K562 (cell line): ENCODE results near the gene YAF2. TPM values are rescaled to one million over a fixed set of nuclear protein-coding genes. Genes with fewer than 3 reads are reported as not detected.

Source experiments
- ATAC-seq: fragments of 200-7000 bp; cut with Tn5 transposase; 3 replicates; pipeline ENCODE4 v1.9.1; 2020; ENCODE audit warnings: moderate library complexity
- BruUV-seq: library from RNA; stranded (reverse); fragments of 400-500 nt; replicated peaks from 2 replicates; lab custom pipeline; 2021; lab: Mats Ljungman, UMichigan
- CTCF ChIA-PET: fragments of 300-600 bp; formaldehyde crosslinking; extraction: SDS; loops from one replicate; lab custom pipeline; 2021; ENCODE audit warnings: low intra/inter-chr PET ratio; lab: Yijun Ruan, JAX
- POLR2A ChIA-PET: fragments of 300-600, 350-650 bp; sonication (Branson Sonifier 250); formaldehyde crosslinking; extraction: SDS; loops from one replicate; lab custom pipeline; 2021; ENCODE audit warnings: antibody characterized with exemption, inconsistent platforms; lab: Yijun Ruan, JAX
- DNase-seq, 4 experiments: peaks; one replicate each; pipeline versions ENCODE4 v3.0.0 to v3.0.0-alpha.2; 2011 to 2018; ENCODE audit warnings: low spot score in 3 of 4, mixed read lengths in 3 of 4; ENCODE audit errors: extremely low read depth in 1 of 4
- FAIRE-seq: peaks from 2 replicates; lab custom pipeline; 2011; peaks lifted over from hg19 to GRCh38; lab: Jason Lieb, UNC
- H2AFZ ChIP-seq: 2 replicates; pipeline ENCODE4 v1.6.0; 2011; ENCODE audit warnings: low read depth, low read length, control low read depth, inconsistent platforms
- H3K27ac ChIP-seq: fragments of 200-600 bp; 3 replicates; pipeline ENCODE4 v1.8.0; 2011; ENCODE audit warnings: low read depth, mild to moderate bottlenecking, control low read depth, inconsistent platforms, low read length, moderate library complexity, mixed read lengths; ENCODE audit errors: extremely low read depth
- H3K27me3 ChIP-seq, 2 experiments: fragments of 300-600 bp in 1 of 2; 2 replicates in 1 of 2; 3 replicates in 1 of 2; pipeline versions ENCODE4 v1.6.0 to v1.8.0; 2011; ENCODE audit warnings: inconsistent platforms in 2 of 2, low read length in 2 of 2, mild to moderate bottlenecking in 1 of 2, mixed read lengths in 1 of 2, moderate library complexity in 1 of 2; ENCODE audit not compliant: control insufficient read depth in 2 of 2, insufficient read depth in 2 of 2
- H3K36me3 ChIP-seq: fragments of 300-600 bp; 3 replicates; pipeline ENCODE4 v1.8.0; 2011; ENCODE audit warnings: mild to moderate bottlenecking, low read length, inconsistent platforms; ENCODE audit not compliant: control insufficient read depth, insufficient read depth
- H3K4me1 ChIP-seq, 2 experiments: fragments of 200-600 bp in 1 of 2; replicated peaks in 1 of 2; 2 replicates in 1 of 2; 3 replicates in 1 of 2; pipeline versions ENCODE4 v1.5.1 to v1.8.0; 2011; ENCODE audit warnings: inconsistent platforms in 2 of 2, low read length in 2 of 2, mild to moderate bottlenecking in 1 of 2, mixed read lengths in 1 of 2, moderate library complexity in 1 of 2; ENCODE audit not compliant: control insufficient read depth in 2 of 2, insufficient read depth in 2 of 2
- H3K4me2 ChIP-seq: 2 replicates; pipeline ENCODE4 v1.6.1; 2011; ENCODE audit warnings: low read length, control low read depth, inconsistent platforms, mixed read lengths; ENCODE audit not compliant: insufficient read depth
- H3K4me3 ChIP-seq: fragments of 200-600 bp; sonication (generic), shearing (Covaris generic); 2 replicates; pipeline ENCODE4 v1.5.1; 2016; ENCODE audit warnings: control low read depth, inconsistent platforms
- H3K79me2 ChIP-seq: fragments of 200-600 bp; 3 replicates; pipeline ENCODE4 v1.8.0; 2011; ENCODE audit warnings: low read length, inconsistent platforms; ENCODE audit not compliant: control insufficient read depth, insufficient read depth
- H3K9ac ChIP-seq, 2 experiments: 2 replicates each; pipeline versions ENCODE4 v1.6.0 to v1.6.1; 2011; ENCODE audit warnings: low read depth in 2 of 2, low read length in 2 of 2, control low read depth in 1 of 2, inconsistent platforms in 1 of 2, mild to moderate bottlenecking in 1 of 2, mixed read lengths in 1 of 2; ENCODE audit not compliant: insufficient read depth in 1 of 2
- H3K9me1 ChIP-seq: one replicate; pipeline ENCODE4 v1.6.0; 2011; ENCODE audit warnings: inconsistent platforms, mild to moderate bottlenecking, low read length, moderate library complexity; ENCODE audit not compliant: control insufficient read depth, insufficient read depth
- H3K9me3 ChIP-seq: replicated peaks from 2 replicates; pipeline ENCODE4 v1.5.1; 2011; ENCODE audit warnings: low read depth, low read length, inconsistent platforms; ENCODE audit not compliant: control insufficient read depth, insufficient read depth
- H4K20me1 ChIP-seq: replicated peaks from 2 replicates; pipeline ENCODE4 v1.6.1; 2011; ENCODE audit warnings: low read length, inconsistent platforms, mixed read lengths; ENCODE audit not compliant: control insufficient read depth, insufficient read depth
- BMI1 ChIP-seq: fragments of 150-350 bp; IDR thresholded peaks from 2 replicates; pipeline ENCODE4 v1.6.1; 2014; ENCODE audit warnings: low read length
- CEBPG ChIP-seq, 3 experiments: fragments of 200-800 bp in 1 of 3; sonication (Bioruptor generic) in 1 of 3; sonication (generic) in 1 of 3; formaldehyde crosslinking in 1 of 3; IDR thresholded peaks in 2 of 3; conservative IDR thresholded peaks in 1 of 3; 2 replicates each; pipeline versions ENCODE4 v1.6.1 to v1.8.0; 2016 to 2022; ENCODE audit warnings: missing compliant biosample characterization in 2 of 3, missing genetic modification characterization in 2 of 3, mild to moderate bottlenecking in 1 of 3, missing genetic modification reagents in 1 of 3
- CTBP1 ChIP-seq: fragments of 450-650 bp; IDR thresholded peaks from 2 replicates; pipeline ENCODE4 v1.6.1; 2016; ENCODE audit warnings: borderline replicate concordance
- ERF ChIP-seq: fragments of 450-650 bp; formaldehyde crosslinking; IDR thresholded peaks from 2 replicates; pipeline ENCODE4 v1.4.0; 2020; ENCODE audit warnings: mild to moderate bottlenecking, mixed read lengths
- MYC ChIP-seq, 2 experiments: fragments of 250-450 bp in 1 of 2; sonication (Bioruptor Pico) in 1 of 2; IDR thresholded peaks; 2 replicates each; pipeline versions ENCODE4 v1.5.1 to v1.6.1; 2012 to 2021; ENCODE audit warnings: low read depth in 2 of 2, borderline replicate concordance in 1 of 2, improper control_type of control experiment in 1 of 2, low read length in 1 of 2, mild to moderate bottlenecking in 1 of 2, moderate library complexity in 1 of 2
- NFXL1 ChIP-seq: fragments of 450-650 bp; formaldehyde crosslinking; IDR thresholded peaks from 2 replicates; pipeline ENCODE4 v1.4.0; 2021; ENCODE audit warnings: mild to moderate bottlenecking
- RBFOX2 ChIP-seq: fragments of 200-400 bp; formaldehyde crosslinking; IDR thresholded peaks from 2 replicates; pipeline ENCODE4 v1.6.1; 2017; ENCODE audit warnings: low read depth, mild to moderate bottlenecking, low read length, moderate library complexity
- SETDB1 ChIP-seq: IDR thresholded peaks from one replicate; pipeline ENCODE4 v1.6.1; 2012; ENCODE audit warnings: low read length, control low read depth, inconsistent platforms
- SMARCC2 ChIP-seq: fragments of 450-650 bp; IDR thresholded peaks from 2 replicates; pipeline ENCODE4 v1.6.1; 2017; ENCODE audit warnings: antibody characterized with exemption, moderate library complexity, mild to moderate bottlenecking, low read depth
- SRF ChIP-seq, 2 experiments: fragments of 250-450, 450-650 bp in 1 of 2; sonication (Bioruptor Pico) in 1 of 2; sonication (generic) in 1 of 2; formaldehyde crosslinking; IDR thresholded peaks; 2 replicates each; pipeline versions ENCODE4 v1.5.0 to v1.5.1; 2020 to 2022; ENCODE audit warnings: mild to moderate bottlenecking in 1 of 2, missing genetic modification reagents in 1 of 2
- THRAP3 ChIP-seq: fragments of 450-650 bp; IDR thresholded peaks from 2 replicates; pipeline ENCODE4 v1.6.1; 2016; ENCODE audit warnings: mild to moderate bottlenecking, inconsistent platforms, borderline replicate concordance
- ZNF174 ChIP-seq: fragments of 250-450 bp; sonication (Bioruptor Pico); IDR thresholded peaks from 2 replicates; pipeline ENCODE4 v1.4.0; 2020; ENCODE audit warnings: mild to moderate bottlenecking
- WGBS: fragments of 100-300 bp; shearing (Covaris generic); methylation state at CpG from one replicate; pipeline ENCODE4 v1.1.6; 2016; ENCODE audit warnings: low coverage, mixed read lengths; ENCODE audit not compliant: insufficient coverage; ENCODE audit errors: missing lambda C conversion rate; 5-methylcytosine and 5-hydroxymethylcytosine counted together
- in situ Hi-C: fragments of 300-500 bp; cut with MboI; formaldehyde crosslinking; loops from 4 replicates; pipeline ENCODE4 v1.15.0; 2018; ENCODE audit warnings: inconsistent platforms, mixed read lengths
- intact Hi-C: fragments of 100-400 bp; cut with micrococcal nuclease; formaldehyde crosslinking; loops from 2 replicates; pipeline ENCODE4 v1.14.2; 2022
- polyA plus RNA-seq, 8 experiments: library from polyadenylated mRNA; depleted of rRNA in 4 of 8; stranded (reverse) in 5 of 8; unstranded in 3 of 8; fragments of >200 nt; fragmentation: Nextera tagmentation in 2 of 8; fragmentation: Illumina TruSeq in 1 of 8; extraction: Ambion mirVana in 2 of 8; extraction: Trizol in 1 of 8; gene quantifications; 2 replicates each; pipeline versions ENCODE4 v1.2.1 to v1.2.3, GENCODE V29; 2011 to 2014; ENCODE audit warnings: inconsistent platforms in 1 of 8, missing spikeins in 1 of 8
- total RNA-seq, 7 experiments: library from RNA; depleted of rRNA in 6 of 7; stranded (reverse); fragments of >200 nt in 6 of 7; fragmentation: Illumina TruSeq in 2 of 7; extraction: Trizol in 2 of 7; gene quantifications; 2 replicates each; pipeline versions ENCODE4 v1.2.1 to v1.2.3, GENCODE V29; 2011 to 2021; ENCODE audit warnings: low replicate concordance in 1 of 7
- TF ChIP-seq, protein P1 (sequence below): fragments of 250-450 bp; sonication (Bioruptor Pico); IDR thresholded peaks from 2 replicates; pipeline ENCODE4 v1.8.0; 2022; ENCODE audit warnings: moderate library complexity, mild to moderate bottlenecking, inconsistent platforms

Gene YAF2
- total and polyA plus RNA-seq, 9 of the 15 experiments (the other 6 are each of a cell fraction or from before 2014, with no cell fraction given) = 10.6 to 26.4 (median 21.3) TPM

DNA sequence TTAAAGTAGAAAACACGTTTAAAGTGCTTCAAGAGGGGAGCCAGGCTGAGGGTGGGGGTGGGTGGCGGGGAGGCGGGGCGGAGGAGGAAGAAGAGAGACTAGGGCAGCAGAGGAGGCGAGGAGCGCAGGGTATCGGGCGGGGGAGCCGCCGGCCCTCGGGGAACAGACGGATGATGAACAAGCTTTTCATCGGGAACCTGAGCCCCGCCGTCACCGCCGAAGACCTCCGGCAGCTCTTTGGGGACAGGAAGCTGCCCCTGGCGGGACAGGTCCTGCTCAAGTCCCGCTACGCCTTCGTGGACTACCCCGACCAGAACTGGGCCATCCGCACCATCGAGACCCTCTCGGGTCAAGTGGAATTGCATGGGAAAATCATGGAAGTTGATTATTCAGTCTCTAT is 48.7 kb upstream of the YAF2 start:
- CTCF ChIA-PET = no interaction called here
- no TSS peak for BruUV-seq
- 22% methylated on average over 17 of the region's 26 CpGs for WGBS
- in situ Hi-C loops = no loop called here
- no peak overlapping the region for H3K27ac ChIP-seq
- H2AFZ ChIP-seq = no peak overlapping the region
- no peaks in the 10 kb centered on the region for H4K20me1 ChIP-seq
- ATAC-seq (no peak), FAIRE-seq (no peak), DNase-seq (no peak)
- H3K79me2 ChIP-seq = no peaks in the 10 kb centered on the region
- no peaks in the 10 kb centered on the region for H3K36me3 ChIP-seq
- H3K4me1 ChIP-seq = peaks cover 0 to 3% of the 10 kb centered on the region in 2 experiments; a peak in 2 of 5 replicates
- no peaks in the 10 kb centered on the region for H3K9me3 ChIP-seq
- H3K4me2 ChIP-seq = no peak overlapping the region
- H3K9me1 ChIP-seq = no peaks in the 10 kb centered on the region
- peaks cover 13 to 21% of the 10 kb centered on the region in 2 experiments; a peak in 4 of 5 replicates for H3K27me3 ChIP-seq
- H3K9ac ChIP-seq = no peak overlapping the region
- POLR2A ChIA-PET = no interaction called here
- H3K4me3 ChIP-seq = no peak overlapping the region
- TF ChIP-seq CEBPG (CRISPR knock-in tag; IDR thresholded peaks at IDR 0.05) (no peak), CEBPG (tag; conservative IDR thresholded peaks at IDR 0.05 in 1 of 2, IDR thresholded peaks at IDR 0.05 in 1 of 2) (no peak), ERF (CRISPR knock-in tag) (no peak), SRF (CRISPR knock-in tag; IDR thresholded peaks at IDR 0.05) (no peak), NFXL1 (CRISPR knock-in tag) (no peak), SMARCC2 (no peak), ZNF174 (CRISPR knock-in tag) (no peak), CTBP1 (no peak), RBFOX2 (no peak), THRAP3 (no peak), SETDB1 (no peak), BMI1 (no peak), MYC (IDR thresholded peaks at IDR 0.05; ENCODE audit: low read depth, low read length) (no peak), MYC (CRISPR knock-in tag; IDR thresholded peaks at IDR 0.05; ENCODE audit: borderline replicate concordance, low read depth) (no peak)
- TF ChIP-seq, protein P1, sequence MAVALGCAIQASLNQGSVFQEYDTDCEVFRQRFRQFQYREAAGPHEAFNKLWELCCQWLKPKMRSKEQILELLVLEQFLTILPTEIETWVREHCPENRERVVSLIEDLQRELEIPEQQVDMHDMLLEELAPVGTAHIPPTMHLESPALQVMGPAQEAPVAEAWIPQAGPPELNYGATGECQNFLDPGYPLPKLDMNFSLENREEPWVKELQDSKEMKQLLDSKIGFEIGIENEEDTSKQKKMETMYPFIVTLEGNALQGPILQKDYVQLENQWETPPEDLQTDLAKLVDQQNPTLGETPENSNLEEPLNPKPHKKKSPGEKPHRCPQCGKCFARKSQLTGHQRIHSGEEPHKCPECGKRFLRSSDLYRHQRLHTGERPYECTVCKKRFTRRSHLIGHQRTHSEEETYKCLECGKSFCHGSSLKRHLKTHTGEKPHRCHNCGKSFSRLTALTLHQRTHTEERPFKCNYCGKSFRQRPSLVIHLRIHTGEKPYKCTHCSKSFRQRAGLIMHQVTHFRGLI = no peak
- TF ChIP-seq, all 486 proteins: peak for 0
- intact Hi-C loops = no loop called here
